H54 (cell line): ENCODE data around the gene TICAM1.
"Not testable (repeated sequence)": the region's sequence is repeated elsewhere in the genome, so short reads cannot be mapped to it uniquely, and the experiment has no call there.

Experiments used
- DNase-seq: peaks from one replicate; pipeline ENCODE4 v3.0.0; 2011; ENCODE audit warnings: low spot score, mixed read lengths; ENCODE audit not compliant: insufficient read length
- FAIRE-seq: peaks from 3 replicates; lab custom pipeline; 2011; peaks lifted over from hg19 to GRCh38; lab: Jason Lieb, UNC
- POLR2A ChIP-seq: IDR thresholded peaks from 2 replicates; pipeline ENCODE4 v1.6.1; 2011; ENCODE audit warnings: low read depth, mild to moderate bottlenecking, low read length

TICAM1 gene

DNA sequence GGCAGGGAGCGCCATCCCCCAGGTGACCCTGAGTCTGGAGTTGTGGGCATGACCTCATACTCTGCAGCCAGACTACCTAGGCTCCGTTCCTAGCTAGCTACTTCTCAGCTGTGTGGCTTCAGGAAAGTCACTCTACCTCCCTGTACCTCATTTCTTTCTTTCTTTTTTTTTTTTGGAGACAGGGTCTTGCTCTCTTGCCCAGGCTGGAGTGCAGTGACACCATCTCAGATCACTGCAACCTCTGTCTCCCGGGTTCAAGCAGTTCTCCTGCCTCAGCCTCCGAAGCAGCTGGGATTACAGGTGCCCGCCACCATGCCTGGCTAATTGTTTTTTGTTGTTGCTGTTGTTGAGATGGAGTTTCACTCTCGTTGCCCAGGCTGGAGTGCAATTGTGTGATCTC is 21.0 kb upstream of the TICAM1 start:
- TF ChIP-seq POLR2A: no peak
- FAIRE-seq: no peak
- DNase-seq: no peak

GRCh38 chr19:4851551-4852290 is 20.2 kb upstream of the TICAM1 start:
- no peak for FAIRE-seq
- TF ChIP-seq POLR2A: no peak
- peak; percentile 62 for DNase-seq

DNA sequence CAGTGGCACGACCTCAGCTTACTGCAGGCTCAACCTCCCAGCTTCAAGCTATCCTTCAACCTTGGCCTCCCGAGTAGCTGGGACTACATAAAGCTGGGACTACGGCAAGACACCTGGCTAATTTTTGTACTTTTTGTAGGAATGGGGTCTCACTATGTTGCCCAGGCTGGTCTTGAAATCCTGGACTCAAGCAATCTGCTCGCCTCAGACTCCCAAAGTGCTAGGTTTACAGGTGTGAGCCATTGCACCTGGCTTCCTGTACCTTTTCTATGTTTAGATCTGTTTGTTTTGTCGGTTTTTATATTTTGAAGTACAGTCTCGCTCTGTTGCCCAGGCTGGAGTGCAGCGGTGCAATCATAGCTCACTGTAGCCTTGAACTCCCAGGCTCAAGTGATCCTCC is 17.5 kb upstream of the TICAM1 start:
- no peak for TF ChIP-seq POLR2A
- no peak for FAIRE-seq
- DNase-seq: no peak

GRCh38 chr19:4847190-4847973 is 15.9 kb upstream of the TICAM1 start:
- FAIRE-seq (no peak), DNase-seq (no peak)
- no peak for TF ChIP-seq POLR2A

DNA sequence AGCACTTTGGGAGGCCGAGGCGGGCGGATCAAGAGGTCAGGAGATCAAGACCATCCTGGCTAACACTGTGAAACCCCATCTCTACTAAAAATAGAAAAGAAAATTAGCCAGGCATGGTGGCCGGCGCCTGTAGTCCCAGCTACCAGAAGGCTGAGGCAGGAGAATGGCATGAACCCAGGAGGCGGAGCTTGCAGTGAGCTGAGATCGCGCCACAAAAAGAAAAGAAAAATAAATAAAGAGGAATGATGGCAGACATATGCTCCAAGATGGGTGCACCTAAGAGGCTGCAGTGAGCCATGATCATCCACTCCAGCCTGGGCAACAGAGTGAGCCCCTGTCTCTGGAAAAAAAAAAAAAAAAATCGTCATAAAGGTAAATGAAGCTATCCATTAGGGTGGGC is 14.5 kb upstream of the TICAM1 start:
- not testable (repeated sequence) for FAIRE-seq, DNase-seq

- FAIRE-seq (no peak), DNase-seq (no peak)
- TF ChIP-seq POLR2A: no peak
Measured at GRCh38 chr19:4844348-4845179, 13.1 kb upstream of the TICAM1 start.

GRCh38 chr19:4843647-4843965 is 12.1 kb upstream of the TICAM1 start:
- TF ChIP-seq POLR2A: no peak
- DNase-seq (no peak), FAIRE-seq (no peak)

GRCh38 chr19:4839192-4839591 is 7.7 kb upstream of the TICAM1 start:
- TF ChIP-seq POLR2A: no peak
- DNase-seq: no peak
- no peak for FAIRE-seq

DNA sequence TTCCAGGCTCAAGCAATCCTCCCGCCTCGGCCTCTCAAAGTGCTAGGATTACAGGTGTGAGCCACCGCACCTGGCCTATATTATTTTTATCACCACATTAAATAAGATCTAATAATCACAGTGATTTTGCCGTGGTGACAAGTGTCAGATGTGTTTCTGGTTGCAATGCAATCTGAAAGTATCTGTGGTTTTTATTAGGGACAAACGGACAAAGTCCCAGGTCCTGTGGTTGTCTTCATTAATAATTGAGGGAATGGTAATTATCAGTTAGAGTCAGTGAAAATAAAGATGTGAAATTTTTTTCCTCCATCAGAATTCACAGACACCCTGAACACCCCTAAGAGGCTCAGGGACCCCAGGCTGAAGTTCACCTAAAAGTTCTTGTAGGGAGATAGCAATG is 1.3 kb upstream of the TICAM1 start:
- FAIRE-seq (no peak), DNase-seq (no peak)
- TF ChIP-seq POLR2A: no peak

DNA sequence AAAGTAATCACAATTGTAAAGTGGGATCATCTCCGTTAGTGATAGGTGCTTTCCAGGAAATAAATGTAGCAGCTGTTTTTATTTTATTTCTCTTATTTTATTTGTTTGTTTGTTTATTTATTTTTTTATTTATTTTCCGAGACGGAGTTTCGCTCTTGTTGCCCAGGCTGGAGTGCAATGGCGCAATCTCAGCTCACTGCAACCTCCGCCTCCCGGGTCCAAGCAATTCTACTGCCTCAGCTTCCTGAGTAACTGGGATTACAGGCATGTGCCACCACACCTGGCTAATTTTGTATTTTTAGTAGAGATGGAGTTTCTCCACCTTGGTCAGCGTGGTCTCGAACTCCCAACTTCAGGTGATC is 448 bp upstream of the TICAM1 start:
- not testable (repeated sequence) for FAIRE-seq, DNase-seq

DNA sequence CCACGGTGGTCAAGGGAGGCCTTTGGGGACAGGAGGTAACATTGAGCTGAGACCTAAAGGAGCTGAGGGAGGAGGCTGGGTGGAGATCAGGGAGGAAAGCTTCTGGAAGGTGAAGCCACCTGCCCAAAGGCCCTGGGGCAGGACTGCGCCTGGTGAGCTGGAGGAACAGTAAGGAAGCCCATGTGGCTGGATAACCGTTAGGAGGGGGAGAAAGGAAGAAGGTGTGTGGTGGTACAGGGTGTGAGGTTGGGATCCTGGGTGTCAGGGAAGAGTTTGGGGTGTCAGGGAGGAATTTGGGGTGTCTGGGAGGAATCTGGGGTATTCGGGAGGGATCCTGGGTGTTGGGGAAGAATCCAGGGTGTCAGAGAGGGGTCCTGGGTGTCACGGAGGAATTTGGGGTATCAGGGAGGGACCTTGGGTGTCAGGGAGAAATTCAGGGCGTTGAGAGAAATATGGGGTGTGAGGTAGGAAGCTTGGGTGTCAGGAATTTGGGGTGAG is 695 bp downstream of the TICAM1 start:
- FAIRE-seq: no peak
- DNase-seq: no peak
- TF ChIP-seq POLR2A: no peak

DNA sequence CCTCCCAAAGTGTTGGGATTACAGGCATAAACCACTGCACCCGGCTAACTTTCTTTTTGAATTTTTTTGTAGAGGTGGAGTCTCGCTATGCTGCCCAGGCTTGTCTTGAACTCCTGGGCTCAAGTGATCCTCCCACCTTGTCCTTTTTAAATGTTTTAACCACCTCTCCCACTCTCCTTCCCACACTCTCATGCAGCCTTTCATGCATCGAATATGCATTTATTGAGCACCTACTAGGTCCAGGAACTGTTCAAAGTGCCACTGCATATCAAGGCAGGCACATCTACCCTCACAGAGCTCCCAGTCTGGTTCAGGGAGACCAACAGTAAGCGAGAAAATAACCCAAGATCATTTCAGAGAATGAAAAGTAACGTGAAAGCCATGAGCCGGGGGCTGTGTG is 1.2 kb downstream of the TICAM1 start:
- no peak for FAIRE-seq

GRCh38 chr19:4829001-4829712 is 2.4 kb downstream of the TICAM1 start:
- DNase-seq (no peak), FAIRE-seq (no peak)
- TF ChIP-seq POLR2A: no peak

More for the DNA sequence above, 1.2 kb downstream of the TICAM1 start:
- DNase-seq: no peak
- no peak for TF ChIP-seq POLR2A
